Endothelial cell of umbilical vein (primary cell): ENCODE data around the gene PYY. TPM values are rescaled to one million over a fixed set of nuclear protein-coding genes. Genes with fewer than 3 reads are reported as not detected.
"Not testable (repeated sequence)": the region's sequence is repeated elsewhere in the genome, so short reads cannot be mapped to it uniquely, and the experiment has no call there.

ENCODE experiments used
- BruUV-seq: library from RNA; stranded (reverse); fragments of 400-500 nt; replicated peaks from 2 replicates; lab custom pipeline; 2021; lab: Mats Ljungman, UMichigan
- CTCF ChIA-PET: fragments of 300-600, 350-600 bp; sonication (Branson Sonifier 250); formaldehyde crosslinking; loops from one replicate; lab custom pipeline; 2021; ENCODE audit warnings: antibody characterized with exemption, inconsistent platforms; lab: Charles Lee
- POLR2A ChIA-PET: fragments of 300-600, 350-600 bp; sonication (Branson Sonifier 250); formaldehyde crosslinking; loops from one replicate; lab custom pipeline; 2021; ENCODE audit warnings: antibody characterized with exemption, inconsistent platforms; lab: Charles Lee
- DNase-seq: peaks from one replicate; pipeline ENCODE4 v3.0.0-alpha.2; 2011; ENCODE audit warnings: low read depth, low spot score
- FAIRE-seq: peaks from 2 replicates; lab custom pipeline; 2011; peaks lifted over from hg19 to GRCh38; lab: Jason Lieb, UNC
- H2AFZ ChIP-seq: 2 replicates; pipeline ENCODE4 v1.6.0; 2012; ENCODE audit warnings: low read depth, low read length, control low read depth, inconsistent platforms
- H3K27ac ChIP-seq: 2 replicates; pipeline ENCODE4 v1.5.1; 2011; ENCODE audit warnings: low read depth, mild to moderate bottlenecking, control low read depth, low read length, moderate library complexity; ENCODE audit not compliant: insufficient read depth
- H3K27me3 ChIP-seq, 2 experiments: 2 replicates each; pipeline versions ENCODE4 v1.6.0 to v1.6.1; 2011; ENCODE audit warnings: low read length in 2 of 2, mixed read lengths in 1 of 2; ENCODE audit not compliant: control insufficient read depth in 2 of 2, insufficient read depth in 2 of 2
- H3K36me3 ChIP-seq, 2 experiments: 2 replicates in 1 of 2; 3 replicates in 1 of 2; pipeline ENCODE4 v1.5.1; 2011; ENCODE audit warnings: low read length in 2 of 2, mild to moderate bottlenecking in 1 of 2, moderate library complexity in 1 of 2; ENCODE audit not compliant: control insufficient read depth in 2 of 2, insufficient read depth in 2 of 2; ENCODE audit errors: extremely low read depth in 1 of 2
- H3K4me1 ChIP-seq: 3 replicates; pipeline ENCODE4 v1.5.1; 2011; ENCODE audit warnings: mild to moderate bottlenecking, low read length; ENCODE audit not compliant: control insufficient read depth, insufficient read depth; ENCODE audit errors: extremely low read depth
- H3K4me2 ChIP-seq: 2 replicates; pipeline ENCODE4 v1.6.1; 2011; ENCODE audit warnings: low read length, control low read depth, mixed read lengths; ENCODE audit not compliant: insufficient read depth
- H3K4me3 ChIP-seq, 3 experiments: fragments of 200-600 bp in 1 of 3; sonication (generic), shearing (Covaris generic) in 1 of 3; replicated peaks in 1 of 3; 2 replicates each; pipeline ENCODE4 v1.5.1; 2011 to 2016; ENCODE audit warnings: control low read depth in 3 of 3, low read length in 3 of 3, mild to moderate bottlenecking in 2 of 3, inconsistent platforms in 1 of 3, low read depth in 1 of 3, moderate library complexity in 1 of 3; ENCODE audit not compliant: insufficient read depth in 1 of 3
- H3K79me2 ChIP-seq: 2 replicates; pipeline ENCODE4 v1.6.0; 2012; ENCODE audit warnings: low read length, inconsistent platforms; ENCODE audit not compliant: control insufficient read depth, insufficient read depth
- H3K9ac ChIP-seq: replicated peaks from 2 replicates; pipeline ENCODE3; 2011; ENCODE audit warnings: low read length, control low read depth; ENCODE audit not compliant: insufficient read depth; ENCODE audit errors: extremely low read depth
- H3K9me1 ChIP-seq: replicated peaks from 3 replicates; pipeline ENCODE4 v1.6.0; 2011; ENCODE audit warnings: mild to moderate bottlenecking, low read length; ENCODE audit not compliant: control insufficient read depth, insufficient read depth; ENCODE audit errors: extremely low read depth
- H3K9me3 ChIP-seq: replicated peaks from 2 replicates; pipeline ENCODE4 v1.5.1; 2012; ENCODE audit warnings: low read length, inconsistent platforms; ENCODE audit not compliant: control insufficient read depth, insufficient read depth
- H4K20me1 ChIP-seq: replicated peaks from 2 replicates; pipeline ENCODE3; 2011; ENCODE audit warnings: mild to moderate bottlenecking, low read length; ENCODE audit not compliant: control insufficient read depth, insufficient read depth; ENCODE audit errors: extremely low read depth
- EZH2 ChIP-seq: IDR thresholded peaks from 2 replicates; pipeline ENCODE4 v1.6.1; 2012; ENCODE audit warnings: borderline replicate concordance, low read depth, mild to moderate bottlenecking, moderate library complexity, low read length, inconsistent platforms; ENCODE audit not compliant: severe bottlenecking
- FOS ChIP-seq: IDR thresholded peaks from 2 replicates; pipeline ENCODE4 v1.6.1; 2011; ENCODE audit warnings: mild to moderate bottlenecking, low read length, moderate library complexity, borderline replicate concordance; ENCODE audit not compliant: insufficient read depth
- GATA2 ChIP-seq: IDR thresholded peaks from 2 replicates; pipeline ENCODE4 v1.7.0; 2011; ENCODE audit warnings: low read depth, mild to moderate bottlenecking, moderate library complexity, mixed read lengths, low read length; ENCODE audit not compliant: insufficient read length, insufficient read depth
- JUN ChIP-seq: IDR thresholded peaks from 2 replicates; pipeline ENCODE4 v1.6.1; 2011; ENCODE audit warnings: borderline replicate concordance, low read depth; ENCODE audit not compliant: insufficient read length, insufficient read depth
- MAX ChIP-seq: IDR thresholded peaks from 2 replicates; pipeline ENCODE4 v1.6.1; 2011; ENCODE audit not compliant: insufficient read depth, insufficient read length
- MYC ChIP-seq: IDR thresholded peaks from one replicate; pipeline ENCODE4 v1.6.1; 2011; ENCODE audit warnings: mild to moderate bottlenecking, low read depth, low read length
- POLR2A ChIP-seq: IDR thresholded peaks from 2 replicates; pipeline ENCODE4 v1.6.1; 2012; ENCODE audit warnings: low read depth, mild to moderate bottlenecking, control low read depth, low read length
- POLR2AphosphoS5 ChIP-seq: IDR thresholded peaks from 2 replicates; pipeline ENCODE4 v1.6.1; 2012; ENCODE audit warnings: low read depth, mild to moderate bottlenecking, control low read depth, low read length, moderate library complexity; ENCODE audit not compliant: insufficient read depth
- dilution Hi-C: fragments of 300-500 bp; cut with MboI; formaldehyde crosslinking; loops from one replicate; pipeline ENCODE4 v1.15.0; 2019; ENCODE audit warnings: low sequenced_read_pairs; ENCODE audit not compliant: extremely low pct_ligation_motif_present
- intact Hi-C: fragments of 100-400 bp; cut with micrococcal nuclease; formaldehyde crosslinking; loops from one replicate; pipeline ENCODE4 v1.10.0; 2022
- polyA plus RNA-seq, 4 experiments: library from polyadenylated mRNA; depleted of rRNA in 3 of 4; stranded (reverse) in 3 of 4; unstranded in 1 of 4; fragments of >200 nt; gene quantifications; 2 replicates each; pipeline versions ENCODE4 v1.2.1 to v1.2.3, GENCODE V29; 2011 to 2012; ENCODE audit warnings: missing spikeins in 1 of 4
- total RNA-seq: library from RNA; stranded (reverse); gene quantifications from 2 replicates; pipeline ENCODE4 v1.2.3, GENCODE V29; 2021
- TF ChIP-seq, protein P1 (sequence below), 2 donors: IDR thresholded peaks; 1 replicate in 1 of 2; 2 replicates in 1 of 2; pipeline ENCODE4 v1.5.1; 2011; ENCODE audit warnings: low read length in 2 of 2, mild to moderate bottlenecking in 2 of 2, moderate library complexity in 2 of 2, control low read depth in 1 of 2, inconsistent platforms in 1 of 2, low read depth in 1 of 2; ENCODE audit not compliant: insufficient read depth in 1 of 2; ENCODE audit errors: extremely low read depth in 1 of 2

The PYY gene
- total and polyA plus RNA-seq, 2 donors (not counting 3 experiments of a cell fraction or from before 2014, with no cell fraction given): not detected

- H4K20me1 ChIP-seq: no peaks in the 10 kb centered on the region
- H3K4me2 ChIP-seq: no peak overlapping the region
- no peaks in the 10 kb centered on the region for H3K9me1 ChIP-seq
- H3K9me3 ChIP-seq: no peaks in the 10 kb centered on the region
- no peak overlapping the region for H2AFZ ChIP-seq
- BruUV-seq: no TSS peak
- DNase-seq: no peak
- intact Hi-C loops (no loop called here), dilution Hi-C loops (no loop called here)
- no peak overlapping the region for H3K27ac ChIP-seq
- FAIRE-seq: no peak
- no peak for TF ChIP-seq JUN
- TF ChIP-seq GATA2: no peak
- TF ChIP-seq MYC: no peak
- TF ChIP-seq EZH2: no peak
- TF ChIP-seq POLR2A: no peak
- no peak for TF ChIP-seq MAX
- TF ChIP-seq FOS: no peak
- TF ChIP-seq POLR2AphosphoS5: no peak
- TF ChIP-seq, protein P1, sequence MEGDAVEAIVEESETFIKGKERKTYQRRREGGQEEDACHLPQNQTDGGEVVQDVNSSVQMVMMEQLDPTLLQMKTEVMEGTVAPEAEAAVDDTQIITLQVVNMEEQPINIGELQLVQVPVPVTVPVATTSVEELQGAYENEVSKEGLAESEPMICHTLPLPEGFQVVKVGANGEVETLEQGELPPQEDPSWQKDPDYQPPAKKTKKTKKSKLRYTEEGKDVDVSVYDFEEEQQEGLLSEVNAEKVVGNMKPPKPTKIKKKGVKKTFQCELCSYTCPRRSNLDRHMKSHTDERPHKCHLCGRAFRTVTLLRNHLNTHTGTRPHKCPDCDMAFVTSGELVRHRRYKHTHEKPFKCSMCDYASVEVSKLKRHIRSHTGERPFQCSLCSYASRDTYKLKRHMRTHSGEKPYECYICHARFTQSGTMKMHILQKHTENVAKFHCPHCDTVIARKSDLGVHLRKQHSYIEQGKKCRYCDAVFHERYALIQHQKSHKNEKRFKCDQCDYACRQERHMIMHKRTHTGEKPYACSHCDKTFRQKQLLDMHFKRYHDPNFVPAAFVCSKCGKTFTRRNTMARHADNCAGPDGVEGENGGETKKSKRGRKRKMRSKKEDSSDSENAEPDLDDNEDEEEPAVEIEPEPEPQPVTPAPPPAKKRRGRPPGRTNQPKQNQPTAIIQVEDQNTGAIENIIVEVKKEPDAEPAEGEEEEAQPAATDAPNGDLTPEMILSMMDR (IDR thresholded peaks at IDR 0.05; ENCODE audit: extremely low read depth in 1 of 2, insufficient read depth in 1 of 2, low read depth in 1 of 2, low read length in 2 of 2): no peak
- H3K36me3 ChIP-seq: no peaks in the 10 kb centered on the region
- ChIA-PET POLR2A (no interaction called here), CTCF (interaction anchor here (1.5 to 2.0 kb wide), 3 partner anchors 18 to 79 kb away, joined by 3 to 12 read pairs (median 8); no protein-coding TSS in a partner anchor)
- no peak overlapping the region for H3K9ac ChIP-seq
- no peaks in the 10 kb centered on the region for H3K79me2 ChIP-seq
- H3K4me3 ChIP-seq: no peak overlapping the region
- H3K27me3 ChIP-seq: peaks cover 3 to 8% of the 10 kb centered on the region in 2 experiments
- no peaks in the 10 kb centered on the region for H3K4me1 ChIP-seq
Observed at GRCh38 chr17:43961954-43962353, 8.2 kb upstream of the PYY start.

DNA sequence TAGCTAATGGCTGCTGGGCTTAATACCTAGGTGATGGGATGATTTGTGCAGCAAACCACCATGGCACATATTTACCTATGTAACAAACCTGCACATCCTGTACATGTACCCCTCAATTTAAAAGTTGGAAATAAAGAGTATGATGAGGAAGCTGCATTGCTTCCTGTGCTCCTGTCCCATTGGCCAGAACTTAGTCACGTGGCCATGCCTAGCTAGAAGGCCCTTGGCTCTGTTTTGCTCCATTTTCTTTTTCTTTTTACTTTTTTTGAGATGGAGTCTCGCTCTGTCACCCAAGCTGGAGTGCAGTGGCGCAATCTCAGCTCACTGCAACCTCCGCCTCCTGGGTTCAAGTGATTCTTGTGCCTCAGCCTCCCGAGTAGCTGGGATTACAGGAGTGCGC lies 7.6 kb upstream of the PYY start:
- H3K79me2 ChIP-seq, H4K20me1 ChIP-seq, H3K9ac ChIP-seq, H2AFZ ChIP-seq, DNase-seq, intact Hi-C loops, BruUV-seq, H3K4me2 ChIP-seq, H3K9me3 ChIP-seq, H3K27me3 ChIP-seq, H3K9me1 ChIP-seq, H3K4me3 ChIP-seq, H3K36me3 ChIP-seq, H3K4me1 ChIP-seq, FAIRE-seq, dilution Hi-C loops, H3K27ac ChIP-seq: not testable (repeated sequence)
- POLR2A ChIA-PET: interaction anchor here (0.7 kb wide), 1 partner anchor 51 kb away, joined by 3 read pairs; no protein-coding TSS in a partner anchor
- CTCF ChIA-PET: interaction anchor here (0.7 to 1.8 kb wide), 3 partner anchors 18 to 619 kb away, joined by 3 to 12 read pairs (median 3); no protein-coding TSS in a partner anchor
